Skeletal muscle satellite cell (primary cell): Measurements from ENCODE around the gene RBBP4.
"Not testable (repeated sequence)": the region's sequence is repeated elsewhere in the genome, so short reads cannot be mapped to it uniquely, and the experiment has no call there.

ENCODE experiments used
- H3K27me3 ChIP-seq: 2 replicates; pipeline ENCODE4 v1.7.0; 2013; ENCODE audit warnings: low read length; ENCODE audit not compliant: control insufficient read depth, insufficient read depth
- H3K36me3 ChIP-seq: 2 replicates; pipeline ENCODE4 v1.7.0; 2013; ENCODE audit warnings: mild to moderate bottlenecking, control low read depth, low read length; ENCODE audit not compliant: insufficient read depth
- H3K4me1 ChIP-seq: 2 replicates; pipeline ENCODE4 v1.7.0; 2013; ENCODE audit warnings: low read length; ENCODE audit not compliant: control insufficient read depth, insufficient read depth
- H3K4me2 ChIP-seq: 2 replicates; pipeline ENCODE4 v1.7.0; 2013; ENCODE audit warnings: mild to moderate bottlenecking, low read length
- H3K4me3 ChIP-seq: 2 replicates; pipeline ENCODE4 v1.7.0; 2013; ENCODE audit warnings: low read length
- H3K9ac ChIP-seq: 2 replicates; pipeline ENCODE4 v1.7.0; 2013; ENCODE audit warnings: mild to moderate bottlenecking, low read depth, low read length, moderate library complexity
- H3K9me3 ChIP-seq: replicated peaks from 2 replicates; pipeline ENCODE4 v1.7.0; 2013; ENCODE audit warnings: mild to moderate bottlenecking, control low read depth, low read length

RBBP4 gene

GRCh38 chr1:32622806-32623681, 28.0 kb upstream of the RBBP4 start:
- no peak overlapping the region for H3K4me3 ChIP-seq
- H3K36me3 ChIP-seq, result peaks cover 25% of the 10 kb centered on the region
- no peaks in the 10 kb centered on the region for H3K9me3 ChIP-seq
- H3K4me2 ChIP-seq, result no peak overlapping the region
- no peaks in the 10 kb centered on the region for H3K4me1 ChIP-seq
- H3K9ac ChIP-seq, result no peak overlapping the region
- no peaks in the 10 kb centered on the region for H3K27me3 ChIP-seq

GRCh38 chr1:32623775-32624174, 27.2 kb upstream of the RBBP4 start:
- H3K36me3 ChIP-seq, result peaks cover 29% of the 10 kb centered on the region
- H3K27me3 ChIP-seq, result no peaks in the 10 kb centered on the region
- H3K4me3 ChIP-seq, result no peak overlapping the region
- no peaks in the 10 kb centered on the region for H3K9me3 ChIP-seq
- H3K9ac ChIP-seq, result no peak overlapping the region
- H3K4me1 ChIP-seq, result no peaks in the 10 kb centered on the region
- H3K4me2 ChIP-seq, result no peak overlapping the region

DNA sequence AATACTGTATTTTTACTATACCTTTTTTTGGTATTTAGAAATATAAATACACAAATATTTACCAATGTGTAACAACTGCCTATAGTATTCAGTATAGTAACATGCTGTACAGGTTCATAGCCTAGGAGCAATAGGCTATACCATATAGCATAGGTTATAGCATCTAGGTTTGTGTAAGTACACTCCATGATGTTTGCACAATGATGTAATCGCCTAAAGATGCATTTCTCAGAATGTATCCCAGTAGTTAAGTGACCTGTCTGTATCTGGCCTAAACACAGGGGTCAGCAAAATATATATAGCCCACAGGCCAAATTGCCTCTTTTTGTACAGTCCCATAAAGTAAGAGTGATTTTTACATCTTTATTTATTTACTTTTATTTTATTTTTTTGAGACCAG, 24.8 kb upstream of the RBBP4 start:
- no peak overlapping the region for H3K4me2 ChIP-seq
- H3K27me3 ChIP-seq, result no peaks in the 10 kb centered on the region
- H3K9ac ChIP-seq, result no peak overlapping the region
- H3K36me3 ChIP-seq, result peaks cover 24% of the 10 kb centered on the region
- no peaks in the 10 kb centered on the region for H3K9me3 ChIP-seq
- no peak overlapping the region for H3K4me3 ChIP-seq
- no peaks in the 10 kb centered on the region for H3K4me1 ChIP-seq

DNA sequence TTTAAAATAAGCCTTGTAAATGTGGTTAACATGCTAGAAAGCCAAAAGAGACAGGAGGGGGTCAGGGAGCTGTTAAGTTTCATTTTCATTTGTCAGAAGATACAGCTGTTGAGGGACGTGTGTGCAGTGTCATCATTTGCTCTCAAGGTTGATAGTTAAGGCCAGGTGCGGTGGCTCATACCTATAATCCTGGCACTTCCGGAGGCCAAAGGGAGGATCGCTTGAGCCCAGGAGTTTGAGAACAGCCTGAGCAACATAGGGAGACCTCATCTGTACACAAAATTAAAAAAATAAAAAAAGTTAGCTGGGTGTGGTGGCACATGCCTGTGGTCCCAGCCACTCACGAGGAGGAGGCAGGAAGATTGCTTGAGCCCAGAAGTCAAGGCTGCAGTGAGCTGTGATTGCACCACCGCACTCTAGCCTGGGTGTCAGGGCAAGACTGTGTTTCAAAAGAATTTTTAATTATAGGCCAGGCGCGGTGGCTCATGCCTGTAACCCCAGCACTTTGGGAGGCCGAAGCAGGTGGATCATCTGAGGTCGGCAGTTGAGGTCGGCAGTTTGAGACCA, 23.3 kb upstream of the RBBP4 start:
- Histone ChIP-seq H3K9me3 (no peaks in the 10 kb centered on the region), H3K27me3 (no peaks in the 10 kb centered on the region), H3K4me2 (no peak overlapping the region), H3K36me3 (peaks cover 34% of the 10 kb centered on the region), H3K4me3 (no peak overlapping the region), H3K9ac (no peak overlapping the region), H3K4me1 (no peaks in the 10 kb centered on the region)

DNA sequence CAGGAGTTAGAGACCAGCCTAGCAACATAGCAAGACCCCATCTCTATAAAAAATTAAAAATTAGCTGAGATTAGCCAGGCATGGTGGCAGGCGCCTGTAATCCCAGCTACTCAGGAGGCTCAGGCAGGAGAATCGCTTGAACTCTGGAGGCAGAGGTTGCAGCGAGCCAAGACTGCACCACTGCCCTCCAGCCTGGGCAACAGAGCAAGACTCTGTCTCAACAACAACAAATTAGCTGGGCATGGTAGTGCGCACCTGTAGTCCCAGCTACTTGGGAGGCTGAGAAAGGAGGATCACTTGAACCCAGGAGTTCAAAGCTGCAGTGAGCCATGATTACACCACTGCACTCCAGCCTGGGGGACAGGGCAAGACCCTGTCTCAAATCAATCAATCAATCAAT, 20.8 kb upstream of the RBBP4 start:
- H3K4me3 ChIP-seq, H3K4me1 ChIP-seq, H3K9me3 ChIP-seq, H3K27me3 ChIP-seq, H3K4me2 ChIP-seq, H3K9ac ChIP-seq: not testable (repeated sequence)
- H3K36me3 ChIP-seq, result peaks cover 40% of the 10 kb centered on the region

DNA sequence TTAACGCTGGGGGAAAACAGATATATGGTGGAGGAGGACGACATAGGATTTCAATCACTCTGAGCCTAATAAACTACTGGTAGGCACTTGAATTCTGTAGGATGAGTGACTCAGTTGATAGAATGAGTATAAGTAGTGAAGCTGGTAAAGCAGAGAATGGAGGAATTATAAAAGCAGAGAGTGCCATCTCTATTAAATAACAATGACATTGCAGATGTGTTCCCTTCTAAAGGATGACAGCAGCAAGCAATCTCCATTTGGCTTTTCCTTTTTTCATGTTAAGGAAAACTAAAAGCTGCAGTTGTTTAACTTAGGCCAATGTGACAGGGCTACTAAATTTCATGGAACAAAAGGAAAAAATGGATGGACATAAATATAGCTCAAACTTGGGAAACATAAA, 18.2 kb upstream of the RBBP4 start:
- peaks cover 11% of the 10 kb centered on the region for H3K4me1 ChIP-seq
- H3K4me3 ChIP-seq, result no peak overlapping the region
- peaks cover 29% of the 10 kb centered on the region for H3K36me3 ChIP-seq
- H3K27me3 ChIP-seq, result no peaks in the 10 kb centered on the region
- H3K9me3 ChIP-seq, result no peaks in the 10 kb centered on the region
- H3K9ac ChIP-seq, result no peak overlapping the region
- H3K4me2 ChIP-seq, result no peak overlapping the region

DNA sequence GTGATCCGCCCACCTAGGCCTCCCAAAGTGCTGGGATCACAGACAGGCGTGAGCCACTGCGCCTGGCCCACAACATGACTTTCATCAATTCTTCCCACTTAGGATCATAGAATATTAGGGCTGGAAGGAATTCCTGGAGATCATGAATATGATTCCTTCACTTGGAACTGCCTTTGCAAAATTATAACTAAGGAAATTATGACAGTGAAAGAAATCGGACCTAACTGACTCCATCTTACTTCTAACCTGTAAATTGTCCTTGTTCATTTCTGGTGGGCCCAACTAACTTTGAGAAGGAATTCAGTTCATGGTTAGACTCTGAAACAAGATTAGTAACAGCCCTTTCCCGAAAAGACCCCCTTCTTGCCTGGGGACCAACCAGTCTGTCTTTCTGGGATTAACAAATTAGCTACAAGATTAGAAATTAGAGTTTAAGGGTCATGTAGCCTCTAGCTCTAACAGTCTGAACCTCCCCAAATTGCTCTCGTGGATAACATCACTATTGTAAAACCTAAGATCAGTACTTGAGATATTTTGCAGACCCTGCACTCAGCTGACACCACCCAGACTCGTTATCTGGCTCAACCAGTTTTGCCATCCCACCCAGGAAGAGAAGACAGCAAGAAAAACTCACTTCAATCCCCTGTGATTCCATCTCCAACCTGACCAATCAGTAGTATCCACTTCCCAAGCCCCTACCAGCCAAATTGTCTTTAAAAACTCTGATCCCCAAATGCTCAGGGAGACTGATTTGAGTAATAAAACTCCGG, 15.3 kb upstream of the RBBP4 start:
- Histone ChIP-seq H3K9ac (no peak overlapping the region), H3K4me3 (no peak overlapping the region)

GRCh38 chr1:32636914-32637645, 13.9 kb upstream of the RBBP4 start:
- H3K9me3 ChIP-seq, result no peaks in the 10 kb centered on the region
- no peaks in the 10 kb centered on the region for H3K27me3 ChIP-seq
- H3K4me1 ChIP-seq, result peaks cover 21% of the 10 kb centered on the region
- H3K4me3 ChIP-seq, result no peak overlapping the region
- H3K36me3 ChIP-seq, result peaks cover 15% of the 10 kb centered on the region
- H3K4me2 ChIP-seq, result peak overlapping the region; percentile 42
- H3K9ac ChIP-seq, result peak overlapping the region; percentile 33

More for the DNA sequence above, 15.3 kb upstream of the RBBP4 start:
- Histone ChIP-seq H3K4me2 (no peak overlapping the region), H3K9me3 (no peaks in the 10 kb centered on the region), H3K27me3 (no peaks in the 10 kb centered on the region), H3K36me3 (peaks cover 19% of the 10 kb centered on the region), H3K4me1 (peaks cover 21% of the 10 kb centered on the region)

DNA sequence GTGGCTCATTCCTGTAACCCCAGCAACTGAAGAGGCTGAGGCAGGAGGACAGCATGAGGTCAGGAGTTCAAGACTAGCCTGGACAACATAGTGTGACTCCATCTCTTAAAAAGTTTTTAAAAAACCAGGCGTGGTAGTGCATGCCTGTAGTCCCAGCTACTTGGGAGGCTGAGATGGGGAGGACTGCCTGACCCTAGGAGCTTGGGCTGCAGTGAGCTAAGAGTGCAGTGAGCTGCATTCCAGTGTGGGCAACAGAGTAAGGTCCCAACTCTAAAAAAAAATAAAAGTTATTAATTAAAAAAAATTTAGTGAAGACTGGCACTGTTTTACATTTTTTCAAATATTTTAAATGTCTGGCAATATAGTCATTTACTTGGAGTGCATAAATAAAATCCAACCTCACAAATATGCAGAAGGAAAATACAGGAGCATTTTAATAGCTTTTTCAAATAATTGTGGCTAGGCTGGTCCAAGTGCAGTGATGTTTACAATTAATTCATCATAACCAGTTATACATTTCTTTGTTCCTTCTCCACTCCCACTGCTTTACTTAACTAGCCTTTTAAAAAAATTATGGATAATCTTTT, 11.4 kb upstream of the RBBP4 start:
- Histone ChIP-seq H3K4me1 (peaks cover 21% of the 10 kb centered on the region), H3K9me3 (no peaks in the 10 kb centered on the region)

GRCh38 chr1:32642292-32642827, 8.6 kb upstream of the RBBP4 start:
- not testable (repeated sequence) for H3K4me3 ChIP-seq, H3K36me3 ChIP-seq, H3K27me3 ChIP-seq, H3K4me2 ChIP-seq, H3K9me3 ChIP-seq, H3K9ac ChIP-seq
- peaks cover 15% of the 10 kb centered on the region for H3K4me1 ChIP-seq

More for the DNA sequence above, 11.4 kb upstream of the RBBP4 start:
- Histone ChIP-seq H3K27me3 (no peaks in the 10 kb centered on the region), H3K4me2 (no peak overlapping the region), H3K4me3 (no peak overlapping the region), H3K9ac (no peak overlapping the region), H3K36me3 (no peaks in the 10 kb centered on the region)
